Measurements from ENCODE around the gene PDIA5.

DNA sequence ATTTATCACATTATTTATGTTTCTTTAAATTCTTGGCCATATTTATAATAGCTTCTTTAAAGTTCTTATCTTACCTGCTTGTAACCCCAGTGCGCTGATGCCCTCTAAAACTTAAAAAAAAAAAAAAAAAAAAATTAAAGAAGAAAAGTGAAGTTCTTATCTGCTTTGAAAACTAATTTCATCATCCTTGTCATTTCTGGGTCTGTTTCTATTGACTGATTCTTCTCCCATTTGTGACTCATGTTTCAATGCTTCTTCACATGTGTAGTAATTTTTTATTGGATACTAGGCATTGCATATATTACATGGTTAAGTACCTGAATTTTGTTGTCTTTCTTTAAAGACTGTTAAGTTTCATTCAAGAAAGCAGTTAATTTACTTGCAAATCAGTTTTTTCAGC is 131.5 kb downstream of the PDIA5 start:
- TF ChIP-seq, protein P1, sequence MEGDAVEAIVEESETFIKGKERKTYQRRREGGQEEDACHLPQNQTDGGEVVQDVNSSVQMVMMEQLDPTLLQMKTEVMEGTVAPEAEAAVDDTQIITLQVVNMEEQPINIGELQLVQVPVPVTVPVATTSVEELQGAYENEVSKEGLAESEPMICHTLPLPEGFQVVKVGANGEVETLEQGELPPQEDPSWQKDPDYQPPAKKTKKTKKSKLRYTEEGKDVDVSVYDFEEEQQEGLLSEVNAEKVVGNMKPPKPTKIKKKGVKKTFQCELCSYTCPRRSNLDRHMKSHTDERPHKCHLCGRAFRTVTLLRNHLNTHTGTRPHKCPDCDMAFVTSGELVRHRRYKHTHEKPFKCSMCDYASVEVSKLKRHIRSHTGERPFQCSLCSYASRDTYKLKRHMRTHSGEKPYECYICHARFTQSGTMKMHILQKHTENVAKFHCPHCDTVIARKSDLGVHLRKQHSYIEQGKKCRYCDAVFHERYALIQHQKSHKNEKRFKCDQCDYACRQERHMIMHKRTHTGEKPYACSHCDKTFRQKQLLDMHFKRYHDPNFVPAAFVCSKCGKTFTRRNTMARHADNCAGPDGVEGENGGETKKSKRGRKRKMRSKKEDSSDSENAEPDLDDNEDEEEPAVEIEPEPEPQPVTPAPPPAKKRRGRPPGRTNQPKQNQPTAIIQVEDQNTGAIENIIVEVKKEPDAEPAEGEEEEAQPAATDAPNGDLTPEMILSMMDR (IDR thresholded peaks at IDR 0.05): no peak
- TF ChIP-seq POLR2A (IDR thresholded peaks at IDR 0.05): no peak
